PC-3 (cell line): ENCODE data around the gene ITGA3. TPM values are rescaled to one million over a fixed set of nuclear protein-coding genes. Genes with fewer than 3 reads are reported as not detected.

ENCODE experiments used
- ATAC-seq: fragments of 200-7000 bp; cut with Tn5 transposase; 2 replicates; pipeline ENCODE4 v1.9.1; 2020; ENCODE audit warnings: mild to moderate bottlenecking, moderate library complexity
- BruUV-seq: library from RNA; stranded (reverse); fragments of 400-500 nt; replicated peaks from 2 replicates; lab custom pipeline; 2021; lab: Mats Ljungman, UMichigan
- CTCF ChIA-PET: fragments of 300-600 bp; sonication (Branson Sonifier 250); formaldehyde crosslinking; loops from one replicate; lab custom pipeline; 2022; ENCODE audit warnings: antibody characterized with exemption; lab: Charles Lee
- POLR2A ChIA-PET: fragments of 300-600 bp; sonication (Branson Sonifier 250); formaldehyde crosslinking; loops from one replicate; lab custom pipeline; 2022; ENCODE audit warnings: antibody characterized with exemption; ENCODE audit not compliant: unreplicated experiment; lab: Charles Lee
- DNase-seq: peaks from one replicate; pipeline ENCODE4 v3.0.0-alpha.2; 2015
- H2AFZ ChIP-seq: fragments of 300-600 bp; sonication (generic); 2 replicates; pipeline ENCODE4 v1.6.0; 2016; ENCODE audit warnings: antibody characterized with exemption, low read length
- H3F3A ChIP-seq: fragments of 300-600 bp; sonication (generic); one replicate; pipeline ENCODE4 v1.6.0; 2017; ENCODE audit warnings: antibody characterized with exemption, low read length, control low read depth, mild to moderate bottlenecking; ENCODE audit not compliant: unreplicated experiment
- H3K27ac ChIP-seq: fragments of 300-600 bp; sonication (generic); 2 replicates; pipeline ENCODE4 v1.5.1; 2016; ENCODE audit warnings: mild to moderate bottlenecking, low read length
- H3K27me3 ChIP-seq: fragments of 300-600 bp; sonication (generic); 2 replicates; pipeline ENCODE4 v1.6.1; 2016; ENCODE audit warnings: low read length, mixed read lengths
- H3K36me3 ChIP-seq: fragments of 300-600 bp; sonication (generic); 2 replicates; pipeline ENCODE4 v1.6.1; 2016; ENCODE audit warnings: low read depth, mixed run types, low read length, mixed read lengths
- H3K4me1 ChIP-seq: fragments of 300-600 bp; sonication (generic); 2 replicates; pipeline ENCODE4 v1.5.1; 2016; ENCODE audit warnings: low read length; ENCODE audit not compliant: insufficient read depth
- H3K4me2 ChIP-seq: fragments of 300-600 bp; sonication (generic); 2 replicates; pipeline ENCODE4 v1.6.0; 2016; ENCODE audit warnings: low read length
- H3K4me3 ChIP-seq: fragments of 300-600 bp; sonication (generic); 2 replicates; pipeline ENCODE4 v1.5.1; 2016; ENCODE audit warnings: mild to moderate bottlenecking, low read length, mixed read lengths
- H3K79me2 ChIP-seq: fragments of 300-600 bp; sonication (generic); 2 replicates; pipeline ENCODE4 v1.6.1; 2017; ENCODE audit warnings: low read length, mixed read lengths
- H3K9ac ChIP-seq: fragments of 300-600 bp; sonication (generic); 2 replicates; pipeline ENCODE4 v1.6.0; 2016; ENCODE audit warnings: mild to moderate bottlenecking, low read length
- H3K9me2 ChIP-seq: fragments of 300-600 bp; sonication (generic); replicated peaks from 2 replicates; pipeline ENCODE4 v1.6.1; 2016; ENCODE audit warnings: mixed run types, low read length, mixed read lengths
- H3K9me3 ChIP-seq: fragments of 300-600 bp; sonication (generic); 2 replicates; pipeline ENCODE4 v1.6.1; 2016; ENCODE audit warnings: low read length, mixed read lengths
- H4K20me1 ChIP-seq: fragments of 300-600 bp; sonication (generic); 2 replicates; pipeline ENCODE4 v1.6.1; 2016; ENCODE audit warnings: low read length, mixed read lengths
- EZH2 ChIP-seq: fragments of 300-600 bp; sonication (generic); IDR thresholded peaks from one replicate; pipeline ENCODE4 v1.6.1; 2017; ENCODE audit warnings: antibody characterized with exemption, mild to moderate bottlenecking, low read length; ENCODE audit not compliant: unreplicated experiment
- EZH2phosphoT487 ChIP-seq: fragments of 300-600 bp; sonication (generic); IDR thresholded peaks from 2 replicates; pipeline ENCODE4 v1.6.1; 2018; ENCODE audit warnings: mild to moderate bottlenecking, antibody characterized with exemption, low read length, borderline replicate concordance
- intact Hi-C: fragments of 100-400 bp; cut with micrococcal nuclease; formaldehyde crosslinking; loops from 2 replicates; pipeline ENCODE4 v1.9.0; 2023
- total RNA-seq: library from RNA; depleted of rRNA; stranded (reverse); fragments of >200 nt; gene quantifications from 2 replicates; pipeline ENCODE4 v1.2.3, GENCODE V29; 2014
- TF ChIP-seq, protein P1 (sequence below): fragments of 300-600 bp; sonication (generic); conservative IDR thresholded peaks from 2 replicates; pipeline ENCODE4 v1.5.1; 2017; ENCODE audit warnings: antibody characterized with exemption, low read depth, mild to moderate bottlenecking, low read length

ITGA3 gene
- total RNA-seq, 1 experiment from 2014 or later: 598 TPM

GRCh38 chr17:50076221-50076590 is 20.3 kb downstream of the ITGA3 start:
- H3K27ac ChIP-seq: no peak overlapping the region
- H3K4me1 ChIP-seq: no peaks in the 10 kb centered on the region
- no TSS peak for BruUV-seq
- H3K9me3 ChIP-seq: no peaks in the 10 kb centered on the region
- DNase-seq (no peak), ATAC-seq (no peak)
- no peak overlapping the region for H3K4me2 ChIP-seq
- H2AFZ ChIP-seq: no peak overlapping the region
- ChIA-PET CTCF (no interaction called here), POLR2A (interaction anchor here (0.6 kb wide), 1 partner anchor 20 kb away, joined by 7 read pairs; the partner anchor contains the start of gene ITGA3)
- no peak overlapping the region for H3K4me3 ChIP-seq
- H3K79me2 ChIP-seq: peaks cover 12% of the 10 kb centered on the region
- no peaks in the 10 kb centered on the region for H3K27me3 ChIP-seq
- intact Hi-C loops: no loop called here
- peaks cover 8% of the 10 kb centered on the region for H3F3A ChIP-seq
- 0 out of 2 replicates have a peak, but pooled peaks cover 9% of the 10 kb centered on the region for H4K20me1 ChIP-seq
- no peak for TF ChIP-seq EZH2
- TF ChIP-seq, protein P1, sequence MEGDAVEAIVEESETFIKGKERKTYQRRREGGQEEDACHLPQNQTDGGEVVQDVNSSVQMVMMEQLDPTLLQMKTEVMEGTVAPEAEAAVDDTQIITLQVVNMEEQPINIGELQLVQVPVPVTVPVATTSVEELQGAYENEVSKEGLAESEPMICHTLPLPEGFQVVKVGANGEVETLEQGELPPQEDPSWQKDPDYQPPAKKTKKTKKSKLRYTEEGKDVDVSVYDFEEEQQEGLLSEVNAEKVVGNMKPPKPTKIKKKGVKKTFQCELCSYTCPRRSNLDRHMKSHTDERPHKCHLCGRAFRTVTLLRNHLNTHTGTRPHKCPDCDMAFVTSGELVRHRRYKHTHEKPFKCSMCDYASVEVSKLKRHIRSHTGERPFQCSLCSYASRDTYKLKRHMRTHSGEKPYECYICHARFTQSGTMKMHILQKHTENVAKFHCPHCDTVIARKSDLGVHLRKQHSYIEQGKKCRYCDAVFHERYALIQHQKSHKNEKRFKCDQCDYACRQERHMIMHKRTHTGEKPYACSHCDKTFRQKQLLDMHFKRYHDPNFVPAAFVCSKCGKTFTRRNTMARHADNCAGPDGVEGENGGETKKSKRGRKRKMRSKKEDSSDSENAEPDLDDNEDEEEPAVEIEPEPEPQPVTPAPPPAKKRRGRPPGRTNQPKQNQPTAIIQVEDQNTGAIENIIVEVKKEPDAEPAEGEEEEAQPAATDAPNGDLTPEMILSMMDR: no peak
- no peak for TF ChIP-seq EZH2phosphoT487
- H3K36me3 ChIP-seq: peaks cover 98% of the 10 kb centered on the region
- H3K9ac ChIP-seq: no peak overlapping the region
- H3K9me2 ChIP-seq: no peaks in the 10 kb centered on the region

DNA sequence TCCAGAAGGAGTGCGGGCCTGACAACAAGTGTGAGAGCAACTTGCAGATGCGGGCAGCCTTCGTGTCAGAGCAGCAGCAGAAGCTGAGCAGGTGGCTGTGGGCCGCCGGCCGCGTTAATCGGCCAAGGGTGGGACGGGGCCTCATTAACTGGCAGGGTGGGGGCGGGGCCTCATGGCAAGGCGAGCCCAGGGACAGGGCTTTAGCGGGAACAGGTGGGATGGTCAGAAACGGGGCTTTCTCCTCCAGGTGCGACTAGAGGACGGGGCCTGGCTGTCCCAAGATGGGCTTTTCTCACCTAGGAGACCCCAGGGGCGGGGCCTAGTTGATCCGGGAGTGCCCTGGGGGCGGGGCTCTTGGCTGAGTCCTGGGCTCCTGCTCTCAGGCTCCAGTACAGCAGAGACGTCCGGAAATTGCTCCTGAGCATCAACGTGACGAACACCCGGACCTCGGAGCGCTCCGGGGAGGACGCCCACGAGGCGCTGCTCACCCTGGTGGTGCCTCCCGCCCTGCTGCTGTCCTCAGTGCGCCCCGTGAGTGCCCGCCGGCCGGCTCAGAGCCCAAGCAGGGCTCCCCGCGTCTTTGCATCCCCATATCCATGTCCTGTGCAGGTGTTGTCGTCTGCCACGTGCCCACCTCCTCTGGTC is 20.8 kb downstream of the ITGA3 start:
- intact Hi-C loops: no loop called here
- Histone ChIP-seq H3F3A (peaks cover 8% of the 10 kb centered on the region), H3K9me3 (no peaks in the 10 kb centered on the region), H3K9ac (no peak overlapping the region), H3K9me2 (no peaks in the 10 kb centered on the region), H3K79me2 (peaks cover 9% of the 10 kb centered on the region), H3K36me3 (peaks cover 98% of the 10 kb centered on the region), H3K27ac (no peak overlapping the region), H2AFZ (no peak overlapping the region), H4K20me1 (0 out of 2 replicates have a peak, but pooled peaks cover 9% of the 10 kb centered on the region), H3K27me3 (no peaks in the 10 kb centered on the region), H3K4me2 (no peak overlapping the region), H3K4me1 (no peaks in the 10 kb centered on the region), H3K4me3 (no peak overlapping the region)
- TF ChIP-seq EZH2phosphoT487: no peak
- TF ChIP-seq, protein P1: no peak
- no peak for TF ChIP-seq EZH2
- ATAC-seq (no peak), DNase-seq (no peak)
- POLR2A ChIA-PET: interaction anchor here (0.6 kb wide), 1 partner anchor 21 kb away, joined by 7 read pairs; the partner anchor contains the start of gene ITGA3
- BruUV-seq: no TSS peak
- CTCF ChIA-PET: no interaction called here

DNA sequence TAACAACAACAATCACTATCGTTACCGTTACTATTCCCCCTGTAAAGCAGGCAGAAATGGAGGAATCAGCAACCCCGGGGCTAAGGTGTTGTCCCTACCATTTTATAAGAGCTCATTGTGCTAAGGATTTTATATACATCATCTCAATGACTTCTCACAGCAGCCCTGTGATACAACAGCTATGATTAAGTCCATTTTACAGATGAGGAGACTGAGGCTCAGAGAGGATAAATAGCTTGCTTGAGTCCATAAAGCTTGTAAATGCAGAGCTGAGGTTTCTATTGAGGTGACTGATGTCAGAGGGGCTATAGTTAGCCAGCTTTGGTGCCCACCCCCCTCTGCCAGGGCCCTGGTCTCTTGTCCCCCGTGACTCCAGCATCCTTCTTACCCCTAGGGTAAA is 22.5 kb downstream of the ITGA3 start:
- no peak for ATAC-seq
- intact Hi-C loops: no loop called here
- Histone ChIP-seq H3K36me3 (peaks cover 96% of the 10 kb centered on the region), H3K4me1 (no peaks in the 10 kb centered on the region), H3K27me3 (no peaks in the 10 kb centered on the region), H3K9ac (no peak overlapping the region), H3K79me2 (no peaks in the 10 kb centered on the region; the same call in 1 of the 2 replicates), H3F3A (peaks cover 16% of the 10 kb centered on the region), H2AFZ (no peak overlapping the region), H3K4me3 (no peak overlapping the region), H3K9me2 (no peaks in the 10 kb centered on the region), H3K9me3 (no peaks in the 10 kb centered on the region), H3K4me2 (no peak overlapping the region), H3K27ac (no peak overlapping the region), H4K20me1 (0 out of 2 replicates have a peak, but pooled peaks cover 9% of the 10 kb centered on the region)
- ChIA-PET POLR2A (interaction anchor here (0.6 kb wide), 1 partner anchor 14 kb away, joined by 3 read pairs; no protein-coding TSS in a partner anchor), CTCF (no interaction called here)
- BruUV-seq: TSS peak; percentile 6
- TF ChIP-seq EZH2 (no peak), EZH2phosphoT487 (no peak)
- TF ChIP-seq, protein P1: no peak
- no peak for DNase-seq
